Stimulated activated naive B cell treated with anti-CD40 and anti-IgM and Interleukin-4, amounts not matched to agents 10 μg/mL and 1 μg/mL and 100 μg/mL, for 72 hours (primary cell): ENCODE measurements around the gene SVOPL.
A peak's percentile ranks its signal among the peaks of the same experiment; 100 is the strongest.

Experiments used
- ATAC-seq, 2 donors: fragments of 150-1000 bp; cut with Tn5 transposase; replicated peaks; 2 replicates each; pipeline ENCODE4 v1.10.0; 2021; ENCODE audit warnings: moderate library complexity in 1 of 2
- DNase-seq: peaks from one replicate; pipeline ENCODE4 v3.0.0; 2021
- H3K27ac Mint-ChIP-seq: one replicate; pipeline ENCODE4 v1.8.0; 2022; ENCODE audit warnings: mild to moderate bottlenecking, mixed read lengths
- H3K27me3 Mint-ChIP-seq, 2 donors: one replicate each; pipeline ENCODE4 v1.8.0; 2022; ENCODE audit warnings: mixed read lengths in 2 of 2
- H3K36me3 Mint-ChIP-seq, 2 donors: one replicate each; pipeline ENCODE4 v1.8.0; 2022; ENCODE audit warnings: mixed read lengths in 2 of 2, mild to moderate bottlenecking in 1 of 2
- H3K4me1 Mint-ChIP-seq, 2 donors: one replicate each; pipeline ENCODE4 v1.8.0; 2022; ENCODE audit warnings: mixed read lengths in 2 of 2, mild to moderate bottlenecking in 1 of 2
- H3K4me3 Mint-ChIP-seq, 2 donors: one replicate each; pipeline ENCODE4 v1.8.0; 2022; ENCODE audit warnings: mild to moderate bottlenecking in 2 of 2, mixed read lengths in 2 of 2, moderate library complexity in 1 of 2
- H3K9me3 Mint-ChIP-seq, 2 donors: one replicate each; pipeline ENCODE4 v1.8.0; 2022; ENCODE audit warnings: mixed read lengths in 2 of 2, mild to moderate bottlenecking in 1 of 2

The SVOPL gene

GRCh38 chr7:138587485-138587884, 113.7 kb downstream of the SVOPL start:
- H3K27ac Mint-ChIP-seq: no peak overlapping the region
- no peaks in the 10 kb centered on the region for H3K27me3 Mint-ChIP-seq
- no peak for DNase-seq
- H3K4me3 Mint-ChIP-seq: no peak overlapping the region
- peaks cover 15 to 43% of the 10 kb centered on the region in 2 donors for H3K36me3 Mint-ChIP-seq
- no peak for ATAC-seq
- H3K4me1 Mint-ChIP-seq: no peaks in the 10 kb centered on the region
- H3K9me3 Mint-ChIP-seq: no peaks in the 10 kb centered on the region

- no peaks in the 10 kb centered on the region for H3K9me3 Mint-ChIP-seq
- H3K4me1 Mint-ChIP-seq: no peaks in the 10 kb centered on the region
- H3K4me3 Mint-ChIP-seq: no peak overlapping the region
- no peak for ATAC-seq
- no peak for DNase-seq
- no peaks in the 10 kb centered on the region for H3K27me3 Mint-ChIP-seq
- no peak overlapping the region for H3K27ac Mint-ChIP-seq
- H3K36me3 Mint-ChIP-seq: peaks cover 20 to 51% of the 10 kb centered on the region in 2 donors
These were observed 115.7 kb downstream of the SVOPL start for GRCh38 chr7:138585283-138585993.

DNA sequence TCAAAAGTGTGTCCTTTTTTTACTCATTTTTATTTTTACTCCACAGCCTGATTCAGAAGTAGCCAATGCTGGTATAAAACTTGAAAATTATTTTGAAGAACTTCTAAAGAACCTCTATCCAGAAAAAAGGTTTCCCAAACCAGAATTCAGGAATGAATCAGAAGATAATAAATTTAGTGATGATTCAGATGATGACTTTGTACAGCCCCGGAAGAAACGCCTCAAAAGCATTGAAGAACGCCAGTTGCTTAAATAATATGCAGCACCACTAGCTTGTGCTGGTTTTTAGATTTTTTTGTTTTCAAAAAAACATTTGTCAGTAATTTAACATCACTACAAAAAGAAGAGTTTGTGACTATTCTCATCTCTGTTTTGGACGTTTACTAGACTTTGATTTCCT, 116.5 kb downstream of the SVOPL start:
- Mint-ChIP-seq H3K9me3 (no peaks in the 10 kb centered on the region), H3K36me3 (peaks cover 24 to 56% of the 10 kb centered on the region in 2 donors), H3K4me1 (no peaks in the 10 kb centered on the region), H3K27me3 (no peaks in the 10 kb centered on the region), H3K4me3 (no peak overlapping the region), H3K27ac (no peak overlapping the region)
- no peak for DNase-seq
- no peak for ATAC-seq

DNA sequence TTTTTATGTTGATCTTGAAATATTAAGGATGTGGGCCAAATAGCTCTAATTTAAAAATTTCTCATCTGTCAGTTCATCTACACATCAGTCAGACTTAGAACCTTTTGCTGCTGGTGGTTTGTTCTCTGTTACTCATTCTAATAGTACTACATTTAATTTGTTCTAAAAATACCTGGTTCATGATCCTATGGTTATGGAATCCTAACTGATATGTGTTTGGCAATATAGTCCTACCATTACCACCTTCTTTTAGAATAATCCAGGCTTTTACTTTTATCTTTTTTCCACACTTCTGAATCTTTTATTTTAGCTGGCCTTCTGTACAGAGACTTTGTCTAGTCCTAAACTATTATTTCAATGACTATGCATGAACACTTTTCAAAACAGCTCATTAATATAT, 116.9 kb downstream of the SVOPL start:
- Mint-ChIP-seq H3K36me3 (peaks cover 28 to 60% of the 10 kb centered on the region in 2 donors), H3K4me3 (no peak overlapping the region), H3K27me3 (no peaks in the 10 kb centered on the region), H3K4me1 (no peaks in the 10 kb centered on the region), H3K27ac (no peak overlapping the region), H3K9me3 (no peaks in the 10 kb centered on the region)
- DNase-seq: no peak
- ATAC-seq: no peak

GRCh38 chr7:138581065-138581464, 120.1 kb downstream of the SVOPL start:
- H3K27ac Mint-ChIP-seq: no peak overlapping the region
- no peaks in the 10 kb centered on the region for H3K9me3 Mint-ChIP-seq
- H3K27me3 Mint-ChIP-seq: no peaks in the 10 kb centered on the region
- no peaks in the 10 kb centered on the region for H3K4me1 Mint-ChIP-seq
- H3K4me3 Mint-ChIP-seq: no peak overlapping the region
- peaks cover 37 to 59% of the 10 kb centered on the region in 2 donors for H3K36me3 Mint-ChIP-seq
- DNase-seq (no peak), ATAC-seq (no peak)

GRCh38 chr7:138579671-138580070, 121.5 kb downstream of the SVOPL start:
- H3K27ac Mint-ChIP-seq: no peak overlapping the region
- H3K36me3 Mint-ChIP-seq: peaks cover 36 to 53% of the 10 kb centered on the region in 2 donors
- H3K4me1 Mint-ChIP-seq: no peaks in the 10 kb centered on the region
- ATAC-seq (no peak), DNase-seq (no peak)
- H3K27me3 Mint-ChIP-seq: no peaks in the 10 kb centered on the region
- no peak overlapping the region for H3K4me3 Mint-ChIP-seq
- no peaks in the 10 kb centered on the region for H3K9me3 Mint-ChIP-seq

- Mint-ChIP-seq H3K27ac (no peak overlapping the region), H3K4me1 (no peaks in the 10 kb centered on the region), H3K9me3 (no peaks in the 10 kb centered on the region), H3K27me3 (no peaks in the 10 kb centered on the region), H3K36me3 (peaks cover 35 to 49% of the 10 kb centered on the region in 2 donors), H3K4me3 (no peak overlapping the region)
- DNase-seq (no peak), ATAC-seq (no peak)
These were observed 122.0 kb downstream of the SVOPL start for GRCh38 chr7:138579136-138579535.

- ATAC-seq: no peak
- H3K4me1 Mint-ChIP-seq: no peaks in the 10 kb centered on the region
These were observed 125.2 kb downstream of the SVOPL start for GRCh38 chr7:138575897-138576428.

DNA sequence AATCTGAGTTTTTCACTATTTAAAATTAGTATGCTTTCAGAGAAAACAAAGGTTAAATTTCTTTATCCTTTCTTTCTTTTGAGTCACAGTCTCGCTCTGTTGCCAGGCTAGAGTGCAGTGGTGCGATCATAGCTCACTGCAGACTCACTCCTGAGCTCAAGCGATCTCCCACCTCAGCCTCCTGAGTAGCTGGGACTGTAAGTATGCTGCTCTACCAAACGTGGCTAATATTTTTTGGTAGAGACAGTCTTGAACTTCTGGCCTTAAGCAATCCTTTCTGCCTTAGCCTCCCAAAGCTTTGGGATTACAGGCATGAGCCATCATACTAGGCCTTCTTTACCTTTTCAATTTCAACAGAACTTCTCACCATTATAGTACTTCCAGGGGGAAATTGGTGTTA, 127.4 kb downstream of the SVOPL start:
- DNase-seq: no peak
- Mint-ChIP-seq H3K9me3 (peaks cover 0 to 2% of the 10 kb centered on the region in 2 donors), H3K27me3 (no peaks in the 10 kb centered on the region), H3K4me1 (no peaks in the 10 kb centered on the region), H3K36me3 (peaks cover 39 to 56% of the 10 kb centered on the region in 2 donors), H3K27ac (no peak overlapping the region), H3K4me3 (no peak overlapping the region)
- ATAC-seq: no peak

More at GRCh38 chr7:138575897-138576428, 125.2 kb downstream of the SVOPL start:
- H3K27ac Mint-ChIP-seq: no peak overlapping the region
- no peak for DNase-seq
- H3K9me3 Mint-ChIP-seq: no peaks in the 10 kb centered on the region
- H3K4me3 Mint-ChIP-seq: no peak overlapping the region
- H3K36me3 Mint-ChIP-seq: peaks cover 33 to 48% of the 10 kb centered on the region in 2 donors
- no peaks in the 10 kb centered on the region for H3K27me3 Mint-ChIP-seq

GRCh38 chr7:138570715-138571114, 130.4 kb downstream of the SVOPL start:
- peaks cover 0 to 2% of the 10 kb centered on the region in 2 donors for H3K4me1 Mint-ChIP-seq
- H3K27me3 Mint-ChIP-seq: no peaks in the 10 kb centered on the region
- no peak overlapping the region for H3K27ac Mint-ChIP-seq
- H3K9me3 Mint-ChIP-seq: peaks cover 2 to 4% of the 10 kb centered on the region in 2 donors
- DNase-seq (no peak), ATAC-seq (no peak)
- H3K4me3 Mint-ChIP-seq: no peak overlapping the region
- H3K36me3 Mint-ChIP-seq: peaks cover 44 to 61% of the 10 kb centered on the region in 2 donors

DNA sequence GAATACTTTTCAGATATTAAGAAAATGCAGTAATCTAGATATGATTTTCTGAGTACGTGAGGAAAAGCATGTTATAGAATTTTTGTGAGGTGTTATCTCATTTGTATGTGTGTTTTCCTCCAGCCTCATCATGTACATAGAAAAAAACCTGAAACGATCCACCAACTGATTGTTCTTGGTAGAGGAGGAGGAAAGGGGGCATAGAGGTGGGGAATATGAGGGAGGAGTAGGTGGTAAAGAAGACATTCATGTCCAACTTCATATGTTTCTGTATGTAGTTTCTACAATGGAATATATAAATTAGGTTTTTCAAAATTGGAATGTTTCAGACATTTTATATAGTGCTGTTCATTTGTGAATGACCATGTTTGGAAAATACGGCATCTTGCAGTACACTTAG, 131.7 kb downstream of the SVOPL start:
- ATAC-seq (no peak), DNase-seq (no peak)
- Mint-ChIP-seq H3K27me3 (no peaks in the 10 kb centered on the region), H3K4me3 (no peak overlapping the region), H3K9me3 (peaks cover 14 to 16% of the 10 kb centered on the region in 2 donors), H3K27ac (no peak overlapping the region), H3K36me3 (peaks cover 54 to 70% of the 10 kb centered on the region in 2 donors), H3K4me1 (peaks cover 0 to 2% of the 10 kb centered on the region in 2 donors)

GRCh38 chr7:138568655-138569054, 132.5 kb downstream of the SVOPL start:
- DNase-seq (no peak), ATAC-seq (no peak)
- Mint-ChIP-seq H3K9me3 (peaks cover 19 to 24% of the 10 kb centered on the region in 2 donors), H3K27me3 (no peaks in the 10 kb centered on the region), H3K4me1 (peaks cover 0 to 2% of the 10 kb centered on the region in 2 donors), H3K36me3 (peaks cover 54 to 71% of the 10 kb centered on the region in 2 donors), H3K27ac (no peak overlapping the region), H3K4me3 (no peak overlapping the region)

GRCh38 chr7:138565451-138566114, 135.6 kb downstream of the SVOPL start:
- ATAC-seq: no peak
- peaks cover 0 to 2% of the 10 kb centered on the region in 2 donors for H3K4me1 Mint-ChIP-seq
- peaks cover 75 to 88% of the 10 kb centered on the region in 2 donors for H3K36me3 Mint-ChIP-seq
- DNase-seq: no peak
- peak overlapping the region; percentile 16 for H3K27ac Mint-ChIP-seq
- H3K27me3 Mint-ChIP-seq: no peaks in the 10 kb centered on the region
- no peak overlapping the region for H3K4me3 Mint-ChIP-seq
- peaks cover 31 to 36% of the 10 kb centered on the region in 2 donors for H3K9me3 Mint-ChIP-seq

DNA sequence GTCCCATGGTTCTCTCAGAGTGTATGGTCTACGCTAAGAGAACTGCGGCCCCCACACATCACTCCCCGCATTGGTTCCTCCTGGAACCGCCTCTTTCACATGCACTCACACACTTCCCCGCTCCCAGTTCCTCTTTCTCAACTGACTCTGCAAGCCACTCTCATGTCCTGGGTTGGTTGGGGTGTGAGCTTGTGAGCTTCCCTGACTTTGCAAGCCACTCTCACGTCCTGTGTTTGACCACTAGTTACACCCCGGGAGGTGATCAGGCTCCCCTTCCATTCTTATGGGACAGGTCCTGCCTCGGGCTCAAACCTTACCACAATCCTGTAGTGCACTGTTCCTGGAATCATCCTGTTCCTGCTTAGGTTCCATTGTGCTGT, 136.1 kb downstream of the SVOPL start:
- Mint-ChIP-seq H3K27ac (no peak overlapping the region), H3K9me3 (peaks cover 31 to 36% of the 10 kb centered on the region in 2 donors), H3K4me1 (peaks cover 0 to 2% of the 10 kb centered on the region in 2 donors), H3K36me3 (peaks cover 78 to 90% of the 10 kb centered on the region in 2 donors), H3K27me3 (no peaks in the 10 kb centered on the region), H3K4me3 (no peak overlapping the region)
- ATAC-seq (no peak), DNase-seq (no peak)

DNA sequence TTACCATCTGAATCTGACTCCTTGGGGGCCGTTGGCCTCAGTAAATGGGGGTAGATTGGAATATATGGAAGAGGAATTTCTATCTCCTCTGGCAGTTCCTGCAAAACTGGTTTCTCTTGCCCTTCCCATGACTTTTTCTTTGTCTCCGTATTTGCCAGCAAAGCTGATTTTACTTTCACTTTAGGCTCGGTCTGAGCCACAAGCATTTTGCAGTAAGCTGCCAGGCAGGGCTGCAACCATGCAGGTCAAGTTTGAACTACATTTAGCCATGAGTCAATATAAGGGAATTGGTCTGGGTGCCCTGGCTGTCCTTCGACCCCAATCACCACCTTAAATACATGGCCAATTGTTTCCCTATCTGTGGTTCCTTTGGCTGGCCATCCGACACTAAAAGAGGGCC, 136.8 kb downstream of the SVOPL start:
- H3K4me1 Mint-ChIP-seq: peaks cover 0 to 2% of the 10 kb centered on the region in 2 donors
- peaks cover 31 to 38% of the 10 kb centered on the region in 2 donors for H3K9me3 Mint-ChIP-seq
- H3K4me3 Mint-ChIP-seq: no peak overlapping the region
- ATAC-seq: no peak
- H3K27me3 Mint-ChIP-seq: no peaks in the 10 kb centered on the region
- no peak for DNase-seq
- H3K36me3 Mint-ChIP-seq: peaks cover 80 to 90% of the 10 kb centered on the region in 2 donors
- H3K27ac Mint-ChIP-seq: no peak overlapping the region
